ENCODE measurements around the gene CD177. TPM values are rescaled to one million over a fixed set of nuclear protein-coding genes. Genes with fewer than 3 reads are reported as not detected.
"Not testable (repeated sequence)": the region's sequence is repeated elsewhere in the genome, so short reads cannot be mapped to it uniquely, and the experiment has no call there.

CD177 gene
- total RNA-seq, 6 donors from 2014 or later: 5.8 to 38.8 (median 9.6) TPM

GRCh38 chr19:43337737-43338136, 15.7 kb upstream of the CD177 start:
- peak in 1 of 2 donors; percentile 13 for DNase-seq

GRCh38 chr19:43338530-43338929, 15.0 kb upstream of the CD177 start:
- Histone ChIP-seq H3K36me3 (no peaks in the 10 kb centered on the region), H3K27me3 (no peaks in the 10 kb centered on the region), H3K27ac (no peak overlapping the region), H3K4me3 (no peak overlapping the region), H3K9me3 (no peaks in the 10 kb centered on the region), H3K4me1 (no peaks in the 10 kb centered on the region)
- no peak for TF ChIP-seq POLR2A (IDR thresholded peaks at IDR 0.05)
- TF ChIP-seq CTCF (IDR thresholded peaks at IDR 0.05): no peak
- no peak for TF ChIP-seq POLR2AphosphoS5 (IDR thresholded peaks at IDR 0.05)
- TF ChIP-seq EP300 (IDR thresholded peaks at IDR 0.05): no peak
- WGBS, 2 donors: 69 to 79% methylated on average over 5 of the region's 5 CpGs
- DNase-seq (no peak), ATAC-seq (ENCODE audit: low FRiP score in 2 of 2) (no peak)

More at GRCh38 chr19:43337737-43338136, 15.7 kb upstream of the CD177 start:
- no peak for ATAC-seq (ENCODE audit: low FRiP score in 2 of 2)
- H3K27ac ChIP-seq: no peak overlapping the region
- no peaks in the 10 kb centered on the region for H3K27me3 ChIP-seq
- no peaks in the 10 kb centered on the region for H3K9me3 ChIP-seq
- no peak overlapping the region for H3K4me3 ChIP-seq
- no peaks in the 10 kb centered on the region for H3K4me1 ChIP-seq
- 92% methylated on average over 2 to 8 of the region's 8 CpGs for WGBS, 2 donors
- TF ChIP-seq EP300 (IDR thresholded peaks at IDR 0.05) (no peak), POLR2A (IDR thresholded peaks at IDR 0.05) (no peak), CTCF (IDR thresholded peaks at IDR 0.05) (no peak), POLR2AphosphoS5 (IDR thresholded peaks at IDR 0.05) (no peak)
- H3K36me3 ChIP-seq: no peaks in the 10 kb centered on the region

- WGBS, 2 donors: 38 to 39% methylated on average over 5 to 6 of the region's 6 CpGs
- H3K36me3 ChIP-seq; ATAC-seq (ENCODE audit: low FRiP score in 2 of 2); H3K27me3 ChIP-seq; H3K4me1 ChIP-seq; DNase-seq; H3K9me3 ChIP-seq; H3K4me3 ChIP-seq; H3K27ac ChIP-seq: not testable (repeated sequence)
These were observed 14.1 kb upstream of the CD177 start for GRCh38 chr19:43339243-43339930.

- H3K27me3 ChIP-seq; ATAC-seq (ENCODE audit: low FRiP score in 2 of 2); H3K4me1 ChIP-seq; H3K27ac ChIP-seq; H3K4me3 ChIP-seq; H3K36me3 ChIP-seq; H3K9me3 ChIP-seq; DNase-seq: not testable (repeated sequence)
- 84 to 91% methylated on average over 2 of the region's 2 CpGs for WGBS, 2 donors
These were observed 13.4 kb upstream of the CD177 start for GRCh38 chr19:43340101-43340500.

- WGBS, 2 donors: 85 to 91% methylated on average over 3 of the region's 3 CpGs
- not testable (repeated sequence) for H3K36me3 ChIP-seq; H3K4me3 ChIP-seq; H3K4me1 ChIP-seq; H3K9me3 ChIP-seq; ATAC-seq (ENCODE audit: low FRiP score in 2 of 2); DNase-seq; H3K27me3 ChIP-seq
- peak overlapping the region in 2 of 4 donors; percentile 52 to 53 for H3K27ac ChIP-seq
These were observed 12.4 kb upstream of the CD177 start for GRCh38 chr19:43341098-43341497.

- not testable (repeated sequence) for H3K4me1 ChIP-seq; H3K36me3 ChIP-seq; H3K9me3 ChIP-seq; H3K27me3 ChIP-seq; ATAC-seq (ENCODE audit: low FRiP score in 2 of 2); H3K4me3 ChIP-seq
- peak overlapping the region in 2 of 4 donors; percentile 53 to 73 for H3K27ac ChIP-seq
- DNase-seq: peak in 1 of 2 donors; percentile 24
- 20 to 28% methylated on average over 8 of the region's 8 CpGs for WGBS, 2 donors
These were observed 11.4 kb upstream of the CD177 start for GRCh38 chr19:43342104-43342503.

- H3K9me3 ChIP-seq; DNase-seq; H3K4me1 ChIP-seq; H3K4me3 ChIP-seq; H3K27me3 ChIP-seq; H3K36me3 ChIP-seq; ATAC-seq (ENCODE audit: low FRiP score in 2 of 2): not testable (repeated sequence)
- WGBS, 2 donors: 59 to 74% methylated on average over 16 of the region's 16 CpGs
- H3K27ac ChIP-seq: peak overlapping the region in 1 of 4 donors; percentile 59
These were observed 9.1 kb upstream of the CD177 start for GRCh38 chr19:43344347-43344925.

GRCh38 chr19:43349813-43350212, 3.7 kb upstream of the CD177 start:
- 82 to 91% methylated on average over 8 of the region's 8 CpGs for WGBS, 2 donors
- H3K9me3 ChIP-seq; ATAC-seq (ENCODE audit: low FRiP score in 2 of 2); H3K4me1 ChIP-seq; H3K4me3 ChIP-seq; DNase-seq; H3K27me3 ChIP-seq; H3K36me3 ChIP-seq; H3K27ac ChIP-seq: not testable (repeated sequence)
